HTERT RPE-1 (cell line): ENCODE results near the gene SAYSD1.

Experiments used
- in situ Hi-C: fragments of 300-500 bp; cut with MboI; formaldehyde crosslinking; loops from 4 replicates; pipeline ENCODE4 v1.14.3; 2020; ENCODE audit warnings: low sequenced_read_pairs

The SAYSD1 gene

GRCh38 chr6:39079197-39080125 is 35.5 kb downstream of the SAYSD1 start:
- in situ Hi-C loops, result no loop called here

DNA sequence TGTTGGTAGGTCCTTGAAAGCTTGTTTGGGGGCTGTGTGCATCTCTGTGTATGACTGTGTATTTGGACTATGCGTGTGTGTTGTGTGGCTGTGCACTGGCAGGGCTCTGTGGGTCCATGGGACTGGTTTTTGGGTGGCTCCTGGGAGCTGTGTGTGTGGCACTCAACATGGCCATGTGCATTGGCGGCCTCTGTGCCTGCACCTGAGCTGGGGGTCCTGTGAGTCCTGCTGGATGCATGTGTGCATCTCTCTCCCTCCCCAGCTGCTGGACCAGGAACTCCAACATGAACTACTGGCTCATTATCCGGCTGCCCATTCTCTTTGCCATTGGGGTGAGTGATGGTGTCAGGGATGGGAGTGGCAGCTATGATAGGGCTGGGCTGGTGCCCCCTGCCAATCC is 36.3 kb downstream of the SAYSD1 start:
- in situ Hi-C loops, result no loop called here

DNA sequence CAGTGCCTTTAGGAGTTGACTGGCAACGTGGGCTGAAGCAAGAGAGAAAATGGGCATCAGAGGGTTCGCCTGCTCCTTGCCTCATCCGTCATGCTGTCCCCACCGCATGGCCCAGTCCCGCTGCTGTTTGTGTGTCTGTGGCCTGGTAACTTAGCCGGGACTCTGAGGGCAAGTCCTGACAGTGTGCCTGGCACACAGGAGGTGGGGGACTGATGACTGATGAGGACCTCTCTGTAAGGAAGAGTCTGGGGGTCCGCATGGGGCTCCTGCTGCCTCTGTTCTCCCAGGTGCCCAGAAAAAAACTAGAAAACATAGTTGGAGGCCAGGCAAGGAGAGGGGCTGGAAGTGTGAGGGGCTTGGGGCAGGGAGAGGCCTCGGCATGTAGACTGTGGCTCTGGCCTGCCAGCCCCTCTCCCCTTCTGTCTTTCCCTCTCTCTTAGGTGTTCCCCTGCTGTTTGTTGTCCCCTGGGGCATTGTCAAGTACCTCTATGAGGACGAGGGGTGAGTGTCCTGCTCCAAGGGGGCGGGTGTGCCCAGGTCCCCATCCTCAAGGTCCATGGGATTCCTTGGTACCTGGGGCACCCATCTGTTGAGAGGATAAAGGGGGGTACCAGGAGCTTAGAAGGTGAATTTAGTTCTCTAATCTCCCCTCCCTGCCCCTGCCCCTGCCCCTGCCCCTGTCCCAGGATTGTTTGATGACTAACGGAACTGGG is 36.9 kb downstream of the SAYSD1 start:
- in situ Hi-C loops, result no loop called here

DNA sequence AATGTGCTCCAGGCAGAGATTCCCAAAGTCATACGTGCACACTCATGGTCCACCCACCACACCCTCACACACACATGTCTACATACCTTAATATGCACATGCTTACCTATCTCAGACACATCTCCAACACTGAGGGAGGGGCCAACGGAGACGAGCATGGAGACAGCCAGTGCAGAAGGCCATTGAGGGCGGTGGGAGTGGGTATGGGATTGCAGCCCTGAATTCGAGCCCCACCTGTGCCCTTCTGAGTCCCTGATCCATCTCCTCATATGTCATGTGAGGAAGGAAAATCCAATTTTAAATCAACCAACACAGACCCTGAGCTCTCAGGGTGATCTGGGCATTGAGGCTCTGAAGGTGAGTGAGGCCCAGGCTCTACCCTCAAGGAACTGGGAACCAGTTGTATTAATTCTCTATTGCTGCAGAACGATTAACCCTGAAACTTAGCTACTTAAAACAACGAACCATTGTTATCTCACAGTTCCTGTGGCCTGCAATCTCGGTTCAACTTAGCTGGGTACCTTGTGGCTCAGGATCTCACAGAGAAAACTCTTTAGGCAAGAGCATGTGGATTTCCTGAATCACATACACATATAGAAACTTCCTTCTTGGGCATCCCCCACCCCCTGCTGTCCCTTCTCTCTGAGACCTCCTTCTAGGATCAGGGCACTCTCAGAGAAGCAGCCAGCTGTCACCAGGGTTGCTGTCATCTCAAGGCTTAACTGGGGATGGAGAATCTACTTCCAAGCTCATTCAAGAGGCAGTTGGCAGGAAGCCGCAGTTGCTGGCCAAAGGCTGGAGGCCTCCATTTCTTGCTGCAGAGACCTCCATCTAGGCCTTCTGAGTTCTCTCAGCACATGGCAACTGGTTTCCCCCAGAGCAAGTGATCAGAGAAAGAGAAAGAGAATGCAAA is 38.1 kb downstream of the SAYSD1 start:
- in situ Hi-C loops, result no loop called here

DNA sequence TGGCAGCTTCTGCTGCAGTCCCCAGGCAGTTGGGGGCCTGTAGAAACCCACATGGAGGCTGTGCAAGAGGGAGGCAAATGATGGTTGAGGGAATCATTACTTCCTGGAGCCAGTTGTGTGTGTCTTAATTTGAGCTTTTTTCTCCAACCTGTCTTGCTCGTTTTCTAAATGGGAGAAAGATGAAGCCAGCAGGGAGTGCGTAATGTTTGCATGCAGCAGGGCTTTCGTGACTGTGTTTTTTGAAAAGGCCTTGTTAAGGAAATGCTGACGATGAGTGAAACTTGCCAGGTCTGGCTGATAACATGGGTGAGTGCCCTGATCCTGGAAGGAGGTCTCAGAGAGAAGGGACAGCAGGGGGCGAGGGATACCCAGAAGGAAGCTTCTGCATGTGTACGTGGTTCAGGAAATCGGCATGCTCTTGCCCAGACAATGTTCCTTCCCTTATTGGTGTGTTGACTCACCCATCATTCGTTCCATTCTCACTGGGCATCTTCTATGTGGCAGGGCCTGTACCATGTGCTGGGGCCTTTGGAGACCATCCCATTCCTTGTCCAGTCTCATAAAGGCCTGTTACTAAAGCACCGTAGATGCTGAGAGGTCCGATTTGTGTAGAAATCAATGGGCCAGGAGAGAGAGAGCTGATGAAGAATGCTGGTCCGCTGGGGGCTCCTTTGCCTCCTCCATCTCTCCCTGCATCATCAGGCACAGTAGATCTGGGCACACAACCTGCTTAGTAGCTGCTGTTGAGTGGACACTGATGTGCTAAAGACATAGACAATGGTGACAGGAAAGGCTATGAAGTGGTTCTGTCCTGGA is 39.0 kb downstream of the SAYSD1 start:
- in situ Hi-C loops, result no loop called here

- in situ Hi-C loops, result no loop called here
Measured at GRCh38 chr6:39075010-39075686, 39.8 kb downstream of the SAYSD1 start.

DNA sequence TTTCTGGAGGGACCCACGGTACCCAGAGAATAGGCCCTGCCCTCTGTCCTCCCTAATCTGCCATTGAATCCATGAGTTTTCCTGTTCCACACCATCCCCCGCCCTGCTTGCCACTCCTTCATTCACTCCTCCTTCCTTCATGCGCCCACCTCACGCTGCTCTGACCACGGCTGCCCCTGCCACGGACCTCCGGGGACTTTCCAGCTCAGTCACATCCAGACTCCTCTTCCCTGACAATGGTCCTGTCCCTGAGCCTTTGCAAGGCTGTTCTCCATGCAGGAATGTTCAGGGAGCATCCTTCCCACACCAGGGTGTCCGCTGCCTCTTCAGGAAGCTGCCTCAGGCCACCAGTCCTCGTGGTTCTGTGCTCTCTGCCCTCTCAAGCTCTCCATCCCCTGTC is 40.5 kb downstream of the SAYSD1 start:
- in situ Hi-C loops, result no loop called here

- in situ Hi-C loops, result no loop called here
Measured at GRCh38 chr6:39073471-39074355, 41.3 kb downstream of the SAYSD1 start.

GRCh38 chr6:39072830-39073229 is 42.2 kb downstream of the SAYSD1 start:
- in situ Hi-C loops, result no loop called here

DNA sequence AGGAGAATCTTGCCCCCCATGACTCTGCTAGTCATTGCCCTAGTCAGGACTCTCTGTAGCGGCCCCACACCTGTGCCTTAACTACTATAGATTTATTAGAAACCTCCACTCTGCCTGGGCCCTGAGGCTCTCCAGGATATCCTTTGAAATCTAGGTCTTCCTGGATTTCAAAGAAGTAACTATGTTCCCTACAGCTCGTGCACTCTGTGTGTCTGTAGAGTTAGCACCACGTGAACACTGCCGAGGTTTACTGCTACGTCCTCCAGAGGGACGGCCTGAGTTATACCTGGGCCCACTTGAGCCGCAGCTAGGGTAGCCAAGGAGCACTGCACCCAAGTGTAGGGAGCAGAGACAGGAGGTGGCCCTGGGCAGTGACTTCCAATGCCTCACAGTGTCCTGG is 46.6 kb downstream of the SAYSD1 start:
- in situ Hi-C loops, result no loop called here

DNA sequence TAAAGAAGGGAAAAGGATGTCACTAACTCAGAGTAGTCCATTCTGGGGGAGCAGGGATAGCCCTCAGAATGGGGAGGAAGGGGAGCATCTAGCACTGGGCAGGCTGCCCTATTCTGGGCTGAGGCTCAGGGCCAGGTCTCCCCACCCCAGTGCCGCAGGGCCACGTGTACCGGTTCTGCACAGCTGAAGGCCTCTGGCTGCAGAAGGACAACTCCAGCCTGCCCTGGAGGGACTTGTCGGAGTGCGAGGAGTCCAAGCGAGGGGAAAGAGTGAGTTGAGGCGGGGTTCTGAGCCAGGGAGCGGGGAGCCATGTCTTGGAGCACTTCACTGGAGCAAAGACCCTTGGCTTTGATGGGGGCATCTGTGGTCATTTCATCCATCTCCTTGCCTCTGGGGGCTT is 49.4 kb downstream of the SAYSD1 start:
- in situ Hi-C loops, result no loop called here

GRCh38 chr6:39063526-39063925 is 51.5 kb downstream of the SAYSD1 start:
- in situ Hi-C loops, result no loop called here

DNA sequence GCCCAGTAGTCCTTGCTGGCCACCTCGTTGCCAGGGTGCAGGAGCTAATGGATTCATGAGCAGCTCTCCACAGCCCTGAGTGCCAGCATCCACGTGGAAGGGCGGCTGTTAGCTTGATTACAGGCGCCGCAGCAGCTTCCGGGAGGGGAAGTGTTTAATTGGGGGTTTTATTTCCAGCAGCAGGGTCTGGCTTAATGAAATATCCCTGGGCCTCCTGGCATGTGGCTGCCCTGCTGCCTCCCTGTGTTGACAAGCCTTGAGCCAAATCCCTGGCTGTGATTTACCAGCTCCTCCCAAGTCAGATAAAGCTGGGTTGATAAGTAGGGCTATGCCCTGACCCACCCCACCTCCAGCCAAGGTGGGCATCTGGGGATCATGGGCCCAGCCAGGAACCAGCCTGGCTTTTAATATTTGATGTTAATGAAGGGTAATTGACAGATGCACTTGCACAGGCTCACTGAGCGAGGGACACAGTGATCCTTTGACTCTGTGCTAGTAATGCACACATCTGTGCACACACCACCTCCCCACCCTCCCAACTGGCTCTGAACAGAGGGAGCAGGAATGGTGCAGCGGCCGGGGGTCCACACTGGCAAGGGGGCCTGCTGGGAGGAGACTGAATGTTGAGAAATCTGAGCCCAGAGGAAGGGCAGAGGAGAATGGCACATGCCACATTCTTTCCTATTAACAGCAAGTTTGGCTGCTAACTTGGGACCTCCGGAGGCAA is 52.8 kb downstream of the SAYSD1 start:
- in situ Hi-C loops, result no loop called here

GRCh38 chr6:39061588-39061987 is 53.4 kb downstream of the SAYSD1 start:
- in situ Hi-C loops, result no loop called here

DNA sequence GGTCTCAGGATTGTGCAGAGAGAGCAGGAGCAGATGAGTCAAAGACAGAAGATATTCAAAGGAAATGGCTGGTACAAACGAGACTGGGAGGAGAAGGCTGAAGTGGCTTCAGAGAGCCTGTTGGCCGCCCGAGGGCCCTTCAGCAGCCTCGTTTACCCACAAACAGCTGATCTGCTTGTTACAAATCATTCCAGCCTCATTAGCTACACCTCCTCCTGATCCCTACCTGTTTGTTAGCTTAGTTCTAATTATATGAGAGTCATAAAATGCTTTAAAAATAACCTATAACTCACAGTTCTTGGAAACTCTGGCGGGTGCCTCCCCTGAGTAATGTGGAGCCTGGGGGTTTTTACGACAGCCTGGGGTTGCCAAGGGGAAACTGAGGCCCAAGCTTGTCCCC is 53.8 kb downstream of the SAYSD1 start:
- in situ Hi-C loops, result no loop called here

DNA sequence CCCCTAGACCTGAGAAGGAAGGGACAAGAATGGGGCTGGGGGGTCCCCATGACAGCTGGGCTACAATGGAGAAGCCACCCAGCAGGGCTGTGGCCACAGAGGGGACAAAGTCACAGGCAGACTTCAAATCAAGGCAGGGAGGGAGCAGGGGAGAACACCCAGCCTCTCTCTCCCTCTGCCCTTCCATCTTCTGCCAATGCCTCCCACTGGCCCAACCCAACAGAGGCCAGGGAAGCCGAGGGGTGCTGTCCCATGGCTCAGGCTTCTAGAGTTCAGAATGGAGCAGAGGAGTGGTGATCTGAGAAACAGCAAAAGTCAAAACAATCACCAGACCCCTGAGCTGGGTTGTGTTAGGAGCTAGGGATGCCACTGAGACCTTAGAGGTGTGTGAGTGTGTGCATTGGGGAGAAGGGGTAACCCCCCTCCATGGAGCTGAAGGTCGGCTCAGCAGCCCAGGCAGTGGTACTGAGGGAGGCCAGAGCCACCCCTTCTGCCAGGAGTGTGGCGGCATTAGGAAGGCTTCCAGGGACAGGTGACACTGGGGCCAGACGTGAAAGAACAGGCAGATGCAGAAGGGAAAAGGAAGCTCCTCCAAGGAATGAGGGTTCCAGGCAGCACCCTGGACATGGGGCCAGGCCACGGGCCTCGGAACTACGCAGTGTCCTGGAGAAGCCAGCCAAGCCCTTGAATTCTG is 54.4 kb downstream of the SAYSD1 start:
- in situ Hi-C loops, result no loop called here

DNA sequence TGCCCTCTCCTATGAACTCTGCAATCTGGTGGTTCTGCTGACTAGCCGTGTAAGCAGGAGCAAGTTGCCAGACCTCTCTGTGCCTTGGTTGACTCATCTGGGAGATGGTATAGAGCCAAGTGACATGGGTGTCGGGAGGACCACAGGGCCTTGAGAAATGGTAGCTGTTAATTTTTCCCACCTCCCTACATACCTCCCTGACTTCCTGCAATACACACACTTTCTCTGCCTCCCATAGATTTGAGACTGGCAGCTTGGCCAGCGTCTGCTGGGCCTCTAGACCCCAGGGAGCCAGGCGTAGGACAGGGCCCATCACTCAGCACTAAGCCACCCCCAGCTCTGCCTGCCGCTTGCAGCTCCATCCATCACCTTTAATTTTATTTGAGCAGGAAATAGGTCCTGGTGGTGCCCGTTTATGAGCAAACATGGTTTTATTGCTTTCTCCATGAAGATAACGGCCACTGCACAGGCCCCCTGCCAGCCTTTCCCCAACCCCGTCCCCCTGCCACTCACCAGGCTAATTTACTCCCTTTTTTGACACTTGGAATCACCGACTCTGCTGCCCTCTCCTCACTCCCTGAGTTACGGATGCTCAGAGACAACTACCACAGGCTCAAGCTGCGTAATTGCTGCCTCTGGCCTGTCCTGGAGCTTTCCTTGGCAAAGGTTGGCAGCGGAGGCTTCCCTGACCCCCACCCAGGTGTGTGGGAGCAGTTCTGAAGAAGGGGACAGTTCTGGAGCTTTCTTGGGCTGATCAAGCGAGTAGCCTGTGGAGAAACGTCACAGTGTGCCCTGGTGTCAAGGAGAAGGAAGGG is 55.3 kb downstream of the SAYSD1 start:
- in situ Hi-C loops, result no loop called here
